GM12872 (cell line): Measurements from ENCODE around the gene LRRC28.

ENCODE experiments used
- CTCF ChIP-seq: IDR thresholded peaks from 3 replicates; pipeline ENCODE4 v1.5.1; 2011; ENCODE audit warnings: low read depth, mild to moderate bottlenecking, low read length, moderate library complexity; ENCODE audit not compliant: insufficient read depth

The LRRC28 gene

GRCh38 chr15:99282586-99282985, 31.3 kb downstream of the LRRC28 start:
- no peak for TF ChIP-seq CTCF

DNA sequence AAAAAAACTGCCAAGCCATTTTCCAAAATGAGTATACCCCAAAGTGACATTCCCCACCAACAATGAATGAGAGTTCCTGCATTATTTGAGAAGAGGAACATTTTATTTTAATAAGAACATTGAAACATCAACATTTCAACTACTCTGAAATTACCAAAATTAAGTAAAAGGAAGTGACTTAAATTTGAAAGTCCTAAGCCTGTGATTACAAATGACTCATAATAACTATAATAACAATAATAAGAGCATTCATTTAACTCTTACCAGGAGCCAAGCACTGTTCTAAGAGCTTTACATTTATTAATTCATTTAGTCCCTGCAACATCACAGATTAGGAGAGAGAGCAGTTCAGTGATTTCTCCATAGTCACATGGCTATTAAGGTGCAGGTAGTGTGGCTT, 32.4 kb downstream of the LRRC28 start:
- no peak for TF ChIP-seq CTCF

DNA sequence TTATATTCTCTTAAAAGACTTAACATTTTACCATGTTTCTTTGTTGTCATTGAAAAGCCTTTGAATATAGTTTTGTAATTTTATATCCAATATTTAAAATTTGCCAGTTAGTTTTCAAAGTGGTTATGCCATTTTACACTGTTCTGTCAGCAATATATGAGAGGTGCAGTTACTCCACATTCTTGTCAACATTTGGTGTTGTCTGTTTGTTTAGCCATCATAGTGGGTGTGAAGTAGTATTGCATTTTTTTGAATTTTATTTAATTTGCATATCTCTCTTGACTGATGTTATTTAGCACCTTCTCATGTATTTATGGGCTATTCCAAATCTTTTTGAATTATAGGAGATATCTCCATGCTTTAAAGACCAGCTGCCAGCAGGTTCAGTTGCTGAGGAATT, 40.4 kb downstream of the LRRC28 start:
- TF ChIP-seq CTCF = no peak

GRCh38 chr15:99295840-99296239, 44.6 kb downstream of the LRRC28 start:
- no peak for TF ChIP-seq CTCF

GRCh38 chr15:99296386-99296785, 45.1 kb downstream of the LRRC28 start:
- TF ChIP-seq CTCF = no peak

GRCh38 chr15:99303907-99304306, 52.6 kb downstream of the LRRC28 start:
- TF ChIP-seq CTCF = no peak

DNA sequence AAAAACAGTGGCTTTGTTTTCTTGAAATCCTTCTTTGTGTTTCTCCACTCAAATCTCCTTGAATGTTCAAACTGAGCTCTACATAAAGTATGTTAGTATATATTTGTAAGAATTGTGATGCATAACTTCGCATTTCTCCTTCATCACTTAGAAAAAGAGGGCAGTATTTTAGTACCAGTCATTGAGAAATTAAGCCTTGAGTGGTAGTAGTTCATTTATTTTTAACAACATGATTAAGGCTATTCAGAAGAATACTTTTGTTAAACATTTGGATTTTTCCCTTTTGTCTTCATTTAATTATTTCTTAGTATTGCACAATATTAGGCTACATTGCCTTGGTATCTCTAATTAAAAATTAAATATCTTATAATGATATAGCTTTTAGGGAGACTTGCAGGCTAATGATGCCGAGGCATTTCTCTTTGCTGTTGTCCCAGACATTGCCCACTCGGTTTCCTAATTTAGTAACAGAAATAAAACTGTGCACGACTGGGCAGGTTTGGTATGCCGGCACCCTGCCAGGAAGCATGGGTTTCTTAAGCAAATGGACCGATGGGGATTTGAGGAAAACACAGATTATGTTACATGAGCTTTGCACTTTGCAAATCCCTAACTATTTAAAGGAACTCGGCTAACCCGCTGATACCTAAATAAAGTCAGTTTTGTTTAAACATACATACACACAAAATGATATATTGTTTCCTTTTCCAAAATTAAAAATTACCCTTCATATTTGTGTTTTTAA, 54.7 kb downstream of the LRRC28 start:
- TF ChIP-seq CTCF = no peak
